ENCODE results near the gene RNF126. TPM values are rescaled to one million over a fixed set of nuclear protein-coding genes. Genes with fewer than 3 reads are reported as not detected.
"Not testable (repeated sequence)": the region's sequence is repeated elsewhere in the genome, so short reads cannot be mapped to it uniquely, and the experiment has no call there.

RNF126 gene
- total RNA-seq, 1 donor from 2014 or later = 39.0 TPM

DNA sequence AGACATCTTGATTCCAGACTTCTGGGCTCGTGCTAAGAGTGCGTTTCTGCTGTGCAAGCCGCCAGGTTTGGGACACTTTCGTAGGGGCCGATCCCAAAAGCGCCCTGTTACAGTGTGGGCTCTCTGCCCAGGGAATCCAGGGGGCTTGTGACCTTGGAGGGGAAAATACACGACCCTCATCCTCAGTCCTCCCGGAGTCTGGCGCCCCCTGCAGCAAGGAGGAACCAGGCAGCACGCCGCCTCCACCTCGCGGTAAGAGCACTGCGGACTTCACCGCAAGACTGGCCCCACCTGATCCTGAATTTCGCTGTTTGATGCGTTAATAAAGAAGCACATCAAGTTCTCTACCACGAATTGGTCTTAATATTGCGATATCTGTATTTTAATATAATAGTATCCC, 34.8 kb downstream of the RNF126 start:
- Histone ChIP-seq H3K27me3 (no peaks in the 10 kb centered on the region), H3K27ac (no peak overlapping the region), H3K4me3 (no peak overlapping the region), H3K4me1 (peaks cover 3 to 10% of the 10 kb centered on the region in 2 donors), H3K9me3 (no peaks in the 10 kb centered on the region), H3K36me3 (peaks cover 36 to 43% of the 10 kb centered on the region in 2 donors)
- intact Hi-C loops (cut with DNase I) = no loop called here
- TF ChIP-seq, protein P1, sequence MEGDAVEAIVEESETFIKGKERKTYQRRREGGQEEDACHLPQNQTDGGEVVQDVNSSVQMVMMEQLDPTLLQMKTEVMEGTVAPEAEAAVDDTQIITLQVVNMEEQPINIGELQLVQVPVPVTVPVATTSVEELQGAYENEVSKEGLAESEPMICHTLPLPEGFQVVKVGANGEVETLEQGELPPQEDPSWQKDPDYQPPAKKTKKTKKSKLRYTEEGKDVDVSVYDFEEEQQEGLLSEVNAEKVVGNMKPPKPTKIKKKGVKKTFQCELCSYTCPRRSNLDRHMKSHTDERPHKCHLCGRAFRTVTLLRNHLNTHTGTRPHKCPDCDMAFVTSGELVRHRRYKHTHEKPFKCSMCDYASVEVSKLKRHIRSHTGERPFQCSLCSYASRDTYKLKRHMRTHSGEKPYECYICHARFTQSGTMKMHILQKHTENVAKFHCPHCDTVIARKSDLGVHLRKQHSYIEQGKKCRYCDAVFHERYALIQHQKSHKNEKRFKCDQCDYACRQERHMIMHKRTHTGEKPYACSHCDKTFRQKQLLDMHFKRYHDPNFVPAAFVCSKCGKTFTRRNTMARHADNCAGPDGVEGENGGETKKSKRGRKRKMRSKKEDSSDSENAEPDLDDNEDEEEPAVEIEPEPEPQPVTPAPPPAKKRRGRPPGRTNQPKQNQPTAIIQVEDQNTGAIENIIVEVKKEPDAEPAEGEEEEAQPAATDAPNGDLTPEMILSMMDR (IDR thresholded peaks at IDR 0.05) = no peak
- no peak for DNase-seq (ENCODE audit: low spot score in 2 of 2)

DNA sequence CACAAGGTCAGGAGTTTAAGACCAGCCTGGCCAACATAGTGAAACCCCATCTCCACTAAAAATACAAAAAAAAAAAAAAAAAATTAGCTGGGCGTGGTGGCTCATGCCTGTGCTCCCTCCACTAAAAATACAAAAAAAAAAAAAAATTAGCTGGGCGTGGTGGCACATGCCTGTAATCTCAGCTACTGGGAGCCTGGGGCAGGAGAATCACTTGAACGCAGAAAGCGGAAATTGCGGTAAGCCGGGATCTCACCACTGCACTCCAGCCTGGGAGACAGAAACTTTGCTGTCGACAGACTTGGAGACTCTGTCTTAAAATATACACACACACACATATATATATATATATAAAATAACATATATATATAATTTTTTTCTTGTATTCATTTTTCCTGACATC, 36.4 kb downstream of the RNF126 start:
- DNase-seq (ENCODE audit: low spot score in 2 of 2); H3K4me3 ChIP-seq; H3K4me1 ChIP-seq; intact Hi-C loops (cut with DNase I); H3K27ac ChIP-seq; H3K27me3 ChIP-seq; H3K9me3 ChIP-seq: not testable (repeated sequence)
- H3K36me3 ChIP-seq = peaks cover 50 to 59% of the 10 kb centered on the region in 2 donors

DNA sequence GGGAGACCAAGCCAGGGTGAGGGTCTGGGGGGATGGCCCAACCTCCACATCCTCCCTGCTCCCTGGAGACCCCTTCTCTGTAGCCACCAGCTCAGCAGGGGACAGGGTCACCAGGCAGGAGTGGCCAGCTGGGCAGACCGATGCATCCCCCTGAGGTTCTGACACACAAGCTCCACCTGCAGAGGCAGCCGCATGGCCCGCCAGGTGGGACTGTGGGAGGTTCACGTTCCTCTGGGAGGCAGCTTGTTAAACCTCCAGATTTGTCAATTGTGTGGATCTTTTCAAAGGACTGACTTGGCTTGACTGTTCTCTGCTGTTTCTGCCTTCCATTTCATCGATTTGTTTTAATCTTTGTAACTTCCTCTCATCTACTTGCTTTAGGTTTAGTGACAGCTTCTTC, 37.8 kb downstream of the RNF126 start:
- Histone ChIP-seq H3K4me1 (no peaks in the 10 kb centered on the region), H3K9me3 (no peaks in the 10 kb centered on the region), H3K36me3 (peaks cover 53 to 68% of the 10 kb centered on the region in 2 donors), H3K4me3 (no peak overlapping the region), H3K27ac (no peak overlapping the region), H3K27me3 (no peaks in the 10 kb centered on the region)
- DNase-seq (ENCODE audit: low spot score in 2 of 2) = no peak
- intact Hi-C loops (cut with DNase I) = no loop called here
- TF ChIP-seq, protein P1 (IDR thresholded peaks at IDR 0.05) = no peak

DNA sequence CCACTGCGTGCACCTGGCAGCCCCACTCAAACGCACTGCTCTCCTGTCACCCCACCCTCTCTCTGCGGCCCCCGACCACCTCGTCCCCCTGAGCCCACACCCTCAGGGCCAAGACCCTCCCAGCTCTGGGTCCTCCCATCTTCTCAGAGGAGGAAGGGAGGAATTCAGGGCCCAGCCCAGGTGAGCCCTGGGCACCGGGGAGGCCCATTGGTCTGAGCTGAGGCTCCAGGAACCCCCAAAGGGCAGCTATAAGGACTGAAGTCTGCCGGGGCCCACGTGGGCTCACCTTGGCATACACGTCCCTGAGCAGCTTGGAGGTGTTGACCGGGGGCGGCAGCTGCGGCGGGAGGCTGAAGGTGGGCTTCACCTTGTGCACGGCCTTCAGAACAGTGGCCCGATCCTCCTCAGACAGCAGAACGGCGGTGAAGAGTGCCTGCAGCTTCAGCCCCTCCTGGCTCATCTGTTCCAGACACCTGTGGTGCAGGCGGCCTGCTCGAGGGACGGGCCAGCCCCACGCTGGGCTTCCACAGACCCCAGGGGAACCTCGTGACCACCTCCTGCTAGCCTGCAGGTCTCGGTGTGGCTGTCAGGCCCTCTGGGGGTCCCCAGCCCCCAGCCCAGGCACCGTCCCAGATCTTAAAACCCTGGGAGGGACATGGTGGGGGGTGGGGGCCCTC, 38.4 kb downstream of the RNF126 start:
- H3K36me3 ChIP-seq = peaks cover 57 to 73% of the 10 kb centered on the region in 2 donors
- DNase-seq (ENCODE audit: low spot score in 2 of 2) = no peak

DNA sequence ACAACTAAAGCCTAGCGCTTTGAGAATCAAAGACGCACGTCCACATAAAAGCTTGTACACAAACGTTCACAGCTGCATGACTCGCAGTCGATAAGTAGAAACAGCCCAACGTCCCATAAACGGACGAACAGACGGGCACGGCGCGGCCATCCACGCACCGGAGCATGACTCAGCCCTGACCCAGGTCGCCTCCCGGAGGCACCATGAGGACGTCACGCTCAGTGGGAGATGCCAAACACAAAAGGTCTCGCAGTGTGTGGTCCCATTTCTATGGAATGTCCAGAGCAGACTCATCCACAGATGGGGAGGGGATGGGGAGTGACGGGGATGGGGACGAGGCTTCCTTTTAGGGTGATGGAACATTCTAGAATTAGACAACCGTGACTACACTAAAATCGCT, 39.0 kb downstream of the RNF126 start:
- no peak overlapping the region for H3K27ac ChIP-seq
- intact Hi-C loops (cut with DNase I) = no loop called here
- TF ChIP-seq, protein P1 (IDR thresholded peaks at IDR 0.05) = no peak
- H3K36me3 ChIP-seq = peaks cover 57 to 73% of the 10 kb centered on the region in 2 donors
- no peaks in the 10 kb centered on the region for H3K9me3 ChIP-seq
- DNase-seq (ENCODE audit: low spot score in 2 of 2) = no peak
- no peaks in the 10 kb centered on the region for H3K27me3 ChIP-seq
- H3K4me3 ChIP-seq = no peak overlapping the region
- no peaks in the 10 kb centered on the region for H3K4me1 ChIP-seq

More for the DNA sequence above, 38.4 kb downstream of the RNF126 start:
- no peaks in the 10 kb centered on the region for H3K27me3 ChIP-seq
- no peaks in the 10 kb centered on the region for H3K9me3 ChIP-seq
- H3K4me1 ChIP-seq = no peaks in the 10 kb centered on the region
- intact Hi-C loops (cut with DNase I) = no loop called here
- no peak overlapping the region for H3K27ac ChIP-seq
- TF ChIP-seq, protein P1 (IDR thresholded peaks at IDR 0.05) = no peak
- no peak overlapping the region for H3K4me3 ChIP-seq

DNA sequence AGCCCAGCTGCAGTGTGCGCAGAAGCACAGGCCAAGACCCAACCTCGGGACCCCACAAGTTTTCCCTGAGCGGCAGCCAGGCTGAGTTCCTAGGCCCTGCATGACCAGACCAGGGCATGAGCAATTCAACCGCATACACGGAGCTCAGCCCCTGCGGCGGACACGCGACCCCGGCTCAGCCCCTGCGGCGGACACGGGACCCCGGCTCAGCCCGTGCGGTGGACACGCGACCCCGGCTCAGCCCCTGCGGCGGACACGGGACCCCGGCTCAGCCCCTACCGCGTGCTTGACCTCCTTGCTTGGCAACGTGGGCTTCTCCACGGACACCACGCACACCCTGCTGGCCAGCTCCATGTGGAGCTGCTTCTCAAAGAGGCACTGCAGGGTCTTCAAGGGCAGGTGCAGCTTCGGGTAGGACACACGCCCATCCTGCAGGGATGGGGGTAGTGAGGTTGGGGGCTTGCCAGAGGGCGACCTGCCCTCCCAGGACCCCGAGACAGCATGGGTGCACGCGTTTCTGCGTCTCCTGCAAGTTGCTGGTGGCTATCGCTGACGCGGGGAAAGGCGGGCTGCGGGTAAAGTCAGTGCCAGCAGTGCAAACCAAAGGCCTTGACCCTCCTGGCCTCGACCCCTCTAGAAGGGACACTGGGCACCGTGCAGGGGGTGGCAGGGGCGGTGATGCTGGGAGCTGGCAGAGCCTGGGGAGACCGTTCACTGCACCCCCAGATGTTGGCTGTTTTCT, 39.7 kb downstream of the RNF126 start:
- no peaks in the 10 kb centered on the region for H3K9me3 ChIP-seq
- intact Hi-C loops (cut with DNase I) = no loop called here
- H3K27me3 ChIP-seq = no peaks in the 10 kb centered on the region
- no peak overlapping the region for H3K27ac ChIP-seq
- no peaks in the 10 kb centered on the region for H3K4me1 ChIP-seq
- H3K36me3 ChIP-seq = peaks cover 58 to 73% of the 10 kb centered on the region in 2 donors
- H3K4me3 ChIP-seq = no peak overlapping the region
- no peak for DNase-seq (ENCODE audit: low spot score in 2 of 2)
- TF ChIP-seq, protein P1 (IDR thresholded peaks at IDR 0.05) = no peak

All from ascending aorta (tissue), 2 donors.